ENCODE results near the gene GRWD1.
"Not testable (repeated sequence)": the region's sequence is repeated elsewhere in the genome, so short reads cannot be mapped to it uniquely, and the experiment has no call there.

DNA sequence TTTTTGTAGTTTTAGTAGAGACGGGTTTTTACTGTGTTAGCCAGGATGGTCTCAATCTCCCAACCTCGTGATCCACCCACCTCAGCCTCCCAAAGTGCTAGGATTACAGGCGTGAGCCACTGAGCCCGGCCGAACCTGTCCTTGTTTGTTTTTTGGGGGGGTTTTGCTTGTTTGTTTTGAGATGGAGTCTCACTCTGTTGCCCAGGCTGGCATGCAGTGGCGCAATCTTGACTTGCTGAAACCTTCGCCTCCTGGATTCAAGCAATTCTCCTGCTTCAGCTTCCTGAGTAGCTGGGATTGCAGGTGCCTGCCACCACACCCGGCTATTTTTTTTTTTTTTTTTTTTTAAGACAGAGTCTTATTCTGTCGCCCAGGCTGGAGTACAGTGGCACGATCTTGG, 40.9 kb downstream of the GRWD1 start:
- TF ChIP-seq, protein P1, sequence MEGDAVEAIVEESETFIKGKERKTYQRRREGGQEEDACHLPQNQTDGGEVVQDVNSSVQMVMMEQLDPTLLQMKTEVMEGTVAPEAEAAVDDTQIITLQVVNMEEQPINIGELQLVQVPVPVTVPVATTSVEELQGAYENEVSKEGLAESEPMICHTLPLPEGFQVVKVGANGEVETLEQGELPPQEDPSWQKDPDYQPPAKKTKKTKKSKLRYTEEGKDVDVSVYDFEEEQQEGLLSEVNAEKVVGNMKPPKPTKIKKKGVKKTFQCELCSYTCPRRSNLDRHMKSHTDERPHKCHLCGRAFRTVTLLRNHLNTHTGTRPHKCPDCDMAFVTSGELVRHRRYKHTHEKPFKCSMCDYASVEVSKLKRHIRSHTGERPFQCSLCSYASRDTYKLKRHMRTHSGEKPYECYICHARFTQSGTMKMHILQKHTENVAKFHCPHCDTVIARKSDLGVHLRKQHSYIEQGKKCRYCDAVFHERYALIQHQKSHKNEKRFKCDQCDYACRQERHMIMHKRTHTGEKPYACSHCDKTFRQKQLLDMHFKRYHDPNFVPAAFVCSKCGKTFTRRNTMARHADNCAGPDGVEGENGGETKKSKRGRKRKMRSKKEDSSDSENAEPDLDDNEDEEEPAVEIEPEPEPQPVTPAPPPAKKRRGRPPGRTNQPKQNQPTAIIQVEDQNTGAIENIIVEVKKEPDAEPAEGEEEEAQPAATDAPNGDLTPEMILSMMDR (IDR thresholded peaks at IDR 0.05): not testable (repeated sequence)
- TF ChIP-seq, protein P2, sequence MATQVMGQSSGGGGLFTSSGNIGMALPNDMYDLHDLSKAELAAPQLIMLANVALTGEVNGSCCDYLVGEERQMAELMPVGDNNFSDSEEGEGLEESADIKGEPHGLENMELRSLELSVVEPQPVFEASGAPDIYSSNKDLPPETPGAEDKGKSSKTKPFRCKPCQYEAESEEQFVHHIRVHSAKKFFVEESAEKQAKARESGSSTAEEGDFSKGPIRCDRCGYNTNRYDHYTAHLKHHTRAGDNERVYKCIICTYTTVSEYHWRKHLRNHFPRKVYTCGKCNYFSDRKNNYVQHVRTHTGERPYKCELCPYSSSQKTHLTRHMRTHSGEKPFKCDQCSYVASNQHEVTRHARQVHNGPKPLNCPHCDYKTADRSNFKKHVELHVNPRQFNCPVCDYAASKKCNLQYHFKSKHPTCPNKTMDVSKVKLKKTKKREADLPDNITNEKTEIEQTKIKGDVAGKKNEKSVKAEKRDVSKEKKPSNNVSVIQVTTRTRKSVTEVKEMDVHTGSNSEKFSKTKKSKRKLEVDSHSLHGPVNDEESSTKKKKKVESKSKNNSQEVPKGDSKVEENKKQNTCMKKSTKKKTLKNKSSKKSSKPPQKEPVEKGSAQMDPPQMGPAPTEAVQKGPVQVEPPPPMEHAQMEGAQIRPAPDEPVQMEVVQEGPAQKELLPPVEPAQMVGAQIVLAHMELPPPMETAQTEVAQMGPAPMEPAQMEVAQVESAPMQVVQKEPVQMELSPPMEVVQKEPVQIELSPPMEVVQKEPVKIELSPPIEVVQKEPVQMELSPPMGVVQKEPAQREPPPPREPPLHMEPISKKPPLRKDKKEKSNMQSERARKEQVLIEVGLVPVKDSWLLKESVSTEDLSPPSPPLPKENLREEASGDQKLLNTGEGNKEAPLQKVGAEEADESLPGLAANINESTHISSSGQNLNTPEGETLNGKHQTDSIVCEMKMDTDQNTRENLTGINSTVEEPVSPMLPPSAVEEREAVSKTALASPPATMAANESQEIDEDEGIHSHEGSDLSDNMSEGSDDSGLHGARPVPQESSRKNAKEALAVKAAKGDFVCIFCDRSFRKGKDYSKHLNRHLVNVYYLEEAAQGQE (IDR thresholded peaks at IDR 0.05; ENCODE audit: insufficient read depth in 1 of 2, low read depth in 2 of 2, low read length in 1 of 2): not testable (repeated sequence)
- not testable (repeated sequence) for TF ChIP-seq POLR2AphosphoS5 (IDR thresholded peaks at IDR 0.05; ENCODE audit: low read depth, low read length)
